HepG2 (cell line): Measurements from ENCODE around the gene FLAD1. TPM values are rescaled to one million over a fixed set of nuclear protein-coding genes. Genes with fewer than 3 reads are reported as not detected.
A peak's percentile ranks its signal among the peaks of the same experiment; 100 is the strongest.

ENCODE experiments used
- ASH2L ChIP-seq: fragments of 300-600, 200-600 bp; sonication (generic); IDR thresholded peaks from 2 replicates; pipeline ENCODE4 v1.7.0; 2017; ENCODE audit warnings: low read depth, mild to moderate bottlenecking, moderate library complexity, mixed read lengths, low read length; ENCODE audit not compliant: insufficient read length
- ATM ChIP-seq: fragments of 450-650 bp; IDR thresholded peaks from 2 replicates; pipeline ENCODE4 v1.7.1; 2017; ENCODE audit warnings: mild to moderate bottlenecking, borderline replicate concordance
- HDAC2 ChIP-seq: sonication (generic); formaldehyde crosslinking; IDR thresholded peaks from 2 replicates; pipeline ENCODE4 v1.4.0; 2020; ENCODE audit warnings: missing genetic modification reagents
- MAZ ChIP-seq, 2 experiments: sonication (generic) in 1 of 2; formaldehyde crosslinking in 1 of 2; IDR thresholded peaks; 2 replicates each; pipeline versions ENCODE4 v1.5.0 to v1.6.1; 2012 to 2020; ENCODE audit warnings: low read depth in 2 of 2, mild to moderate bottlenecking in 2 of 2, borderline replicate concordance in 1 of 2, improper control_type of control experiment in 1 of 2, low read length in 1 of 2, missing genetic modification reagents in 1 of 2, moderate library complexity in 1 of 2
- MIER2 ChIP-seq: IDR thresholded peaks from 2 replicates; pipeline ENCODE4 v1.6.1; 2016; ENCODE audit warnings: missing biosample characterization, missing genetic modification reagents
- RARA ChIP-seq: IDR thresholded peaks from 2 replicates; pipeline ENCODE4 v1.6.1; 2016; ENCODE audit warnings: missing genetic modification reagents, missing compliant biosample characterization
- REL ChIP-seq: sonication (generic); formaldehyde crosslinking; conservative IDR thresholded peaks from 2 replicates; pipeline ENCODE4 v1.8.0; 2022; ENCODE audit warnings: mild to moderate bottlenecking, missing genetic modification reagents, moderate library complexity
- RXRA ChIP-seq: sonication (generic); formaldehyde crosslinking; IDR thresholded peaks from 2 replicates; pipeline ENCODE4 v1.5.1; 2020; ENCODE audit warnings: missing genetic modification reagents
- SAP130 ChIP-seq: IDR thresholded peaks from 2 replicates; pipeline ENCODE4 v1.6.1; 2016; ENCODE audit warnings: low read depth
- SMAD9 ChIP-seq: sonication (generic); formaldehyde crosslinking; IDR thresholded peaks from 2 replicates; pipeline ENCODE4 v1.5.1; 2020; ENCODE audit warnings: mild to moderate bottlenecking, missing genetic modification reagents
- SMYD3 ChIP-seq: sonication (generic); formaldehyde crosslinking; IDR thresholded peaks from 2 replicates; pipeline ENCODE4 v1.8.1; 2023; ENCODE audit warnings: mild to moderate bottlenecking, missing genetic modification reagents
- TCF7L2 ChIP-seq: IDR thresholded peaks from 2 replicates; pipeline ENCODE4 v1.6.1; 2011; ENCODE audit warnings: mild to moderate bottlenecking, low read depth, low read length, moderate library complexity
- ZNF264 ChIP-seq: sonication (generic); formaldehyde crosslinking; IDR thresholded peaks from 2 replicates; pipeline ENCODE4 v1.4.0; 2020; ENCODE audit warnings: missing genetic modification reagents
- ZNF274 ChIP-seq: sonication (generic); formaldehyde crosslinking; IDR thresholded peaks from 2 replicates; pipeline ENCODE4 v1.5.1; 2020; ENCODE audit warnings: mild to moderate bottlenecking, missing genetic modification reagents
- polyA plus RNA-seq, 8 experiments: library from polyadenylated mRNA; depleted of rRNA in 3 of 8; stranded (reverse) in 7 of 8; unstranded in 1 of 8; fragments of >200 nt; fragmentation: Illumina TruSeq in 4 of 8; extraction: Trizol in 4 of 8; gene quantifications; 2 replicates each; pipeline versions ENCODE4 v1.2.1 to v1.2.3, GENCODE V29; 2011 to 2016; ENCODE audit warnings: low read depth in 4 of 8, missing spikeins in 1 of 8, mixed read lengths in 1 of 8; ENCODE audit not compliant: insufficient read depth in 1 of 8
- total RNA-seq, 5 experiments: library from RNA; depleted of rRNA; stranded (reverse); fragments of >200 nt; fragmentation: Illumina TruSeq; extraction: Trizol; gene quantifications; 2 replicates each; pipeline ENCODE4 v1.2.3, GENCODE V29; 2016; ENCODE audit warnings: low read depth in 1 of 5
- TF ChIP-seq, protein P1 (sequence below): sonication (generic); formaldehyde crosslinking; IDR thresholded peaks from 2 replicates; pipeline ENCODE4 v1.8.0; 2022; ENCODE audit warnings: missing genetic modification reagents, mild to moderate bottlenecking, moderate library complexity, borderline replicate concordance
- TF ChIP-seq, protein P2 (sequence below): sonication (generic); formaldehyde crosslinking; IDR thresholded peaks from 2 replicates; pipeline ENCODE4 v1.8.1; 2023; ENCODE audit warnings: mild to moderate bottlenecking, missing genetic modification reagents
- TF ChIP-seq, protein P3 (sequence below): sonication (generic); formaldehyde crosslinking; IDR thresholded peaks from 2 replicates; pipeline ENCODE4 v1.8.0; 2022; ENCODE audit warnings: mild to moderate bottlenecking, missing genetic modification reagents
- TF ChIP-seq, protein P4 (sequence below), 2 experiments: sonication (generic) in 1 of 2; formaldehyde crosslinking in 1 of 2; IDR thresholded peaks; 2 replicates each; pipeline versions ENCODE4 v1.4.0 to v1.6.1; 2016 to 2020; ENCODE audit warnings: borderline replicate concordance in 1 of 2, low read depth in 1 of 2, mild to moderate bottlenecking in 1 of 2, missing genetic modification reagents in 1 of 2

The FLAD1 gene
- total and polyA plus RNA-seq, 2 of the 13 experiments (the other 11 are each of a cell fraction or from before 2014, with no cell fraction given), result 25.9 to 32.8 TPM

DNA sequence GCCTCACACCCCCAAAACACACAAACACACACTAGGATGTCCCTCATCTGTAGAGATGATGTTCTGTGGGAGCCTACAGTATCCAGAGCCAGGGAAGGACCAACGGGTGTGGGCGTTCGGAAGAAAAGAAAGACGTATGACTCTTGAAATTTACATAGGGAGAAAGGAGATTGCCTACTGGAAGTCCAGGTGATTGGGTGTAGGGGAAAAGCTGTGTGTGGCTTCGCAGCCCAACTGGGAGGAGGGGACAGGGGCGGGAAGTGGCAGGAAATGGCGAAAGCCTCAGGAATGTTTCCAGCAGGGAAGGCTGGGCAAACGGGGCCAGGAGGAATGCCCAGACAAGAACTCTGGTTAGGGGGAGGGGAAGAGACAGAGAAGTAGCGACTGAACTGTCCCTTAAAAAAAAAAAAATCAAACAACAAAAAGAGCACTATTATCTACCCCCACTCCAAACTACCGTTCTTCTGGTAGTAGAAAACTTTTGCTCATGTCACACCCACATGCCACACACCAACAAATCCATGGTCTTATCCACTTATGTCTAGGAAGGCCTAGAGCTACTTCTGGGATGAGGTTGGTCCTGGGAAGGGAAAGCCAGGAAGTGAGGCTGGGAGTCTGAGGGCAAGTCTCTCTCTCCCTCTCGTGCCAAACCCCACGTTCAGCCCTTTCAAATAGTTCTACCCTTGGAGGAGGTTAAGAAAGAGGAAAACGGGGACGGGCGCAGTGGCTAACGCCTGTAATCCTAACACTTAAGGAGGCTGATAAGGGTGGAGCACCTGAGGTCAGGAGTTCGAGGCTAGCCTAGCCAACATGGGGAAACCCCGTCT lies 10.4 kb upstream of the FLAD1 start (continued):
- TF ChIP-seq HDAC2 (CRISPR knock-in tag), result peak; percentile 67; the same call in 1 of the 2 replicates
- TF ChIP-seq ASH2L, result peak; percentile 46
- peak; percentile 62; the same call in 1 of the 2 replicates for TF ChIP-seq SMYD3 (CRISPR knock-in tag)
- TF ChIP-seq, protein P1, sequence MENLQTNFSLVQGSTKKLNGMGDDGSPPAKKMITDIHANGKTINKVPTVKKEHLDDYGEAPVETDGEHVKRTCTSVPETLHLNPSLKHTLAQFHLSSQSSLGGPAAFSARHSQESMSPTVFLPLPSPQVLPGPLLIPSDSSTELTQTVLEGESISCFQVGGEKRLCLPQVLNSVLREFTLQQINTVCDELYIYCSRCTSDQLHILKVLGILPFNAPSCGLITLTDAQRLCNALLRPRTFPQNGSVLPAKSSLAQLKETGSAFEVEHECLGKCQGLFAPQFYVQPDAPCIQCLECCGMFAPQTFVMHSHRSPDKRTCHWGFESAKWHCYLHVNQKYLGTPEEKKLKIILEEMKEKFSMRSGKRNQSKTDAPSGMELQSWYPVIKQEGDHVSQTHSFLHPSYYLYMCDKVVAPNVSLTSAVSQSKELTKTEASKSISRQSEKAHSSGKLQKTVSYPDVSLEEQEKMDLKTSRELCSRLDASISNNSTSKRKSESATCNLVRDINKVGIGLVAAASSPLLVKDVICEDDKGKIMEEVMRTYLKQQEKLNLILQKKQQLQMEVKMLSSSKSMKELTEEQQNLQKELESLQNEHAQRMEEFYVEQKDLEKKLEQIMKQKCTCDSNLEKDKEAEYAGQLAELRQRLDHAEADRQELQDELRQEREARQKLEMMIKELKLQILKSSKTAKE, result no peak; the same call in 1 of the 2 replicates
- TF ChIP-seq ZNF264 (CRISPR knock-in tag), result peak; percentile 74; the same call in 1 of the 2 replicates
- TF ChIP-seq MIER2 (CRISPR knock-in tag), result 0 out of 2 replicates have a peak, but pooled peaks have one; percentile 10
- peak; percentile 23; the same call in 1 of the 2 replicates for TF ChIP-seq RARA (CRISPR knock-in tag)
- TF ChIP-seq TCF7L2, result no peak
- peak; percentile 90 for TF ChIP-seq SAP130 (CRISPR knock-in tag)
- TF ChIP-seq, protein P2, sequence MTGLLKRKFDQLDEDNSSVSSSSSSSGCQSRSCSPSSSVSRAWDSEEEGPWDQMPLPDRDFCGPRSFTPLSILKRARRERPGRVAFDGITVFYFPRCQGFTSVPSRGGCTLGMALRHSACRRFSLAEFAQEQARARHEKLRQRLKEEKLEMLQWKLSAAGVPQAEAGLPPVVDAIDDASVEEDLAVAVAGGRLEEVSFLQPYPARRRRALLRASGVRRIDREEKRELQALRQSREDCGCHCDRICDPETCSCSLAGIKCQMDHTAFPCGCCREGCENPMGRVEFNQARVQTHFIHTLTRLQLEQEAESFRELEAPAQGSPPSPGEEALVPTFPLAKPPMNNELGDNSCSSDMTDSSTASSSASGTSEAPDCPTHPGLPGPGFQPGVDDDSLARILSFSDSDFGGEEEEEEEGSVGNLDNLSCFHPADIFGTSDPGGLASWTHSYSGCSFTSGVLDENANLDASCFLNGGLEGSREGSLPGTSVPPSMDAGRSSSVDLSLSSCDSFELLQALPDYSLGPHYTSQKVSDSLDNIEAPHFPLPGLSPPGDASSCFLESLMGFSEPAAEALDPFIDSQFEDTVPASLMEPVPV (CRISPR knock-in tag), result peak; percentile 34; the same call in 1 of the 2 replicates
- 0 out of 2 replicates have a peak, but pooled peaks have one; percentile 32 for TF ChIP-seq ZNF274 (CRISPR knock-in tag)
- peak; percentile 60; the same call in 1 of the 2 replicates for TF ChIP-seq RXRA
- no peak for TF ChIP-seq ATM
- 0 out of 2 replicates have a peak, but pooled peaks have one; percentile 16 for TF ChIP-seq MAZ (IDR thresholded peaks at IDR 0.05; ENCODE audit: borderline replicate concordance, low read depth, low read length)
- peak; percentile 59; the same call in 1 of the 2 replicates for TF ChIP-seq MAZ (CRISPR knock-in tag; IDR thresholded peaks at IDR 0.05; ENCODE audit: low read depth)
- TF ChIP-seq REL (CRISPR knock-in tag), result no peak
- no peak for TF ChIP-seq SMAD9 (CRISPR knock-in tag)
- TF ChIP-seq, protein P3, sequence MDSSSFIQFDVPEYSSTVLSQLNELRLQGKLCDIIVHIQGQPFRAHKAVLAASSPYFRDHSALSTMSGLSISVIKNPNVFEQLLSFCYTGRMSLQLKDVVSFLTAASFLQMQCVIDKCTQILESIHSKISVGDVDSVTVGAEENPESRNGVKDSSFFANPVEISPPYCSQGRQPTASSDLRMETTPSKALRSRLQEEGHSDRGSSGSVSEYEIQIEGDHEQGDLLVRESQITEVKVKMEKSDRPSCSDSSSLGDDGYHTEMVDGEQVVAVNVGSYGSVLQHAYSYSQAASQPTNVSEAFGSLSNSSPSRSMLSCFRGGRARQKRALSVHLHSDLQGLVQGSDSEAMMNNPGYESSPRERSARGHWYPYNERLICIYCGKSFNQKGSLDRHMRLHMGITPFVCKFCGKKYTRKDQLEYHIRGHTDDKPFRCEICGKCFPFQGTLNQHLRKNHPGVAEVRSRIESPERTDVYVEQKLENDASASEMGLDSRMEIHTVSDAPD (CRISPR knock-in tag), result 0 out of 2 replicates have a peak, but pooled peaks have one; percentile 30
- TF ChIP-seq, protein P4, sequence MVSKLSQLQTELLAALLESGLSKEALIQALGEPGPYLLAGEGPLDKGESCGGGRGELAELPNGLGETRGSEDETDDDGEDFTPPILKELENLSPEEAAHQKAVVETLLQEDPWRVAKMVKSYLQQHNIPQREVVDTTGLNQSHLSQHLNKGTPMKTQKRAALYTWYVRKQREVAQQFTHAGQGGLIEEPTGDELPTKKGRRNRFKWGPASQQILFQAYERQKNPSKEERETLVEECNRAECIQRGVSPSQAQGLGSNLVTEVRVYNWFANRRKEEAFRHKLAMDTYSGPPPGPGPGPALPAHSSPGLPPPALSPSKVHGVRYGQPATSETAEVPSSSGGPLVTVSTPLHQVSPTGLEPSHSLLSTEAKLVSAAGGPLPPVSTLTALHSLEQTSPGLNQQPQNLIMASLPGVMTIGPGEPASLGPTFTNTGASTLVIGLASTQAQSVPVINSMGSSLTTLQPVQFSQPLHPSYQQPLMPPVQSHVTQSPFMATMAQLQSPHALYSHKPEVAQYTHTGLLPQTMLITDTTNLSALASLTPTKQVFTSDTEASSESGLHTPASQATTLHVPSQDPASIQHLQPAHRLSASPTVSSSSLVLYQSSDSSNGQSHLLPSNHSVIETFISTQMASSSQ (IDR thresholded peaks at IDR 0.05; ENCODE audit: low read depth), result no peak
- TF ChIP-seq, protein P4 (CRISPR knock-in tag; IDR thresholded peaks at IDR 0.05; ENCODE audit: borderline replicate concordance), result no peak
